WERI-Rb-1 (cell line): ENCODE measurements around the gene USP44.

Experiments
- DNase-seq: peaks from one replicate; pipeline ENCODE4 v3.0.0-alpha.2; 2020
- H3K27ac ChIP-seq: fragments of 250-450 bp; sonication (Bioruptor Pico); 2 replicates; pipeline ENCODE4 v1.5.1; 2020; ENCODE audit warnings: mild to moderate bottlenecking, moderate library complexity
- H3K27me3 ChIP-seq: fragments of 250-450 bp; sonication (Bioruptor Pico); 2 replicates; pipeline ENCODE4 v1.5.1; 2021; ENCODE audit warnings: mild to moderate bottlenecking, low read depth, moderate library complexity; ENCODE audit not compliant: insufficient read depth, severe bottlenecking
- H3K36me3 ChIP-seq: fragments of 250-450 bp; sonication (Bioruptor Pico); 2 replicates; pipeline ENCODE4 v1.5.1; 2020; ENCODE audit warnings: mild to moderate bottlenecking, moderate library complexity
- H3K4me3 ChIP-seq: 2 replicates; pipeline ENCODE4 v1.5.1; 2011; ENCODE audit warnings: low read depth, mild to moderate bottlenecking, control low read depth, low read length
- H3K9me3 ChIP-seq: fragments of 250-450 bp; sonication (Bioruptor Pico); 2 replicates; pipeline ENCODE4 v1.5.1; 2021; ENCODE audit warnings: mild to moderate bottlenecking, moderate library complexity; ENCODE audit not compliant: severe bottlenecking
- TF ChIP-seq, protein P1 (sequence below): IDR thresholded peaks from 2 replicates; pipeline ENCODE4 v1.5.1; 2011; ENCODE audit warnings: low read depth, mild to moderate bottlenecking, control low read depth, inconsistent platforms, low read length

USP44 gene

DNA sequence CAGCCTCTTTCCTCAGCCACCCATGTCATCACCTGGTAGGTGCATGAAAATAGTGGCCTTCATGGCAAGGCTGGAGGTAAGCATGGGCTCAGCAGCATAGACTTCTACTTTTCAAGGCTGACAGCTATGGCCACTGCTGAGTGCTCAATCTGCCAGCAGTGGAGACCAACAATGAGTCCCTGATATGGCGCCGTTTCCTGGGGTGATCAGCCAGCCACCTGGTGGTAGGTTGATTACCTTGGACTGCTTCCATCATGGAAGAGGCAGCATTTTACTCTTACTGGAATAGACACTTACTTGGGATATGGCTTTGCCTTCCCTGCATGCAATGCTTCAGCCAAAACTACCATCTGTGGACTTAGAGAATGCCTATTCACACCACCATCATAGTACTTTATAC lies 39.5 kb upstream of the USP44 start:
- no peak overlapping the region for H3K27ac ChIP-seq
- no peaks in the 10 kb centered on the region for H3K9me3 ChIP-seq
- TF ChIP-seq, protein P1, sequence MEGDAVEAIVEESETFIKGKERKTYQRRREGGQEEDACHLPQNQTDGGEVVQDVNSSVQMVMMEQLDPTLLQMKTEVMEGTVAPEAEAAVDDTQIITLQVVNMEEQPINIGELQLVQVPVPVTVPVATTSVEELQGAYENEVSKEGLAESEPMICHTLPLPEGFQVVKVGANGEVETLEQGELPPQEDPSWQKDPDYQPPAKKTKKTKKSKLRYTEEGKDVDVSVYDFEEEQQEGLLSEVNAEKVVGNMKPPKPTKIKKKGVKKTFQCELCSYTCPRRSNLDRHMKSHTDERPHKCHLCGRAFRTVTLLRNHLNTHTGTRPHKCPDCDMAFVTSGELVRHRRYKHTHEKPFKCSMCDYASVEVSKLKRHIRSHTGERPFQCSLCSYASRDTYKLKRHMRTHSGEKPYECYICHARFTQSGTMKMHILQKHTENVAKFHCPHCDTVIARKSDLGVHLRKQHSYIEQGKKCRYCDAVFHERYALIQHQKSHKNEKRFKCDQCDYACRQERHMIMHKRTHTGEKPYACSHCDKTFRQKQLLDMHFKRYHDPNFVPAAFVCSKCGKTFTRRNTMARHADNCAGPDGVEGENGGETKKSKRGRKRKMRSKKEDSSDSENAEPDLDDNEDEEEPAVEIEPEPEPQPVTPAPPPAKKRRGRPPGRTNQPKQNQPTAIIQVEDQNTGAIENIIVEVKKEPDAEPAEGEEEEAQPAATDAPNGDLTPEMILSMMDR: no peak
- no peak for DNase-seq
- H3K36me3 ChIP-seq: no peaks in the 10 kb centered on the region
- no peak overlapping the region for H3K4me3 ChIP-seq
- H3K27me3 ChIP-seq: no peaks in the 10 kb centered on the region

GRCh38 chr12:95583933-95584332 lies 32.7 kb upstream of the USP44 start:
- TF ChIP-seq, protein P1: no peak
- Histone ChIP-seq H3K4me3 (no peak overlapping the region), H3K27ac (no peak overlapping the region), H3K9me3 (no peaks in the 10 kb centered on the region), H3K36me3 (no peaks in the 10 kb centered on the region), H3K27me3 (no peaks in the 10 kb centered on the region)
- DNase-seq: no peak

DNA sequence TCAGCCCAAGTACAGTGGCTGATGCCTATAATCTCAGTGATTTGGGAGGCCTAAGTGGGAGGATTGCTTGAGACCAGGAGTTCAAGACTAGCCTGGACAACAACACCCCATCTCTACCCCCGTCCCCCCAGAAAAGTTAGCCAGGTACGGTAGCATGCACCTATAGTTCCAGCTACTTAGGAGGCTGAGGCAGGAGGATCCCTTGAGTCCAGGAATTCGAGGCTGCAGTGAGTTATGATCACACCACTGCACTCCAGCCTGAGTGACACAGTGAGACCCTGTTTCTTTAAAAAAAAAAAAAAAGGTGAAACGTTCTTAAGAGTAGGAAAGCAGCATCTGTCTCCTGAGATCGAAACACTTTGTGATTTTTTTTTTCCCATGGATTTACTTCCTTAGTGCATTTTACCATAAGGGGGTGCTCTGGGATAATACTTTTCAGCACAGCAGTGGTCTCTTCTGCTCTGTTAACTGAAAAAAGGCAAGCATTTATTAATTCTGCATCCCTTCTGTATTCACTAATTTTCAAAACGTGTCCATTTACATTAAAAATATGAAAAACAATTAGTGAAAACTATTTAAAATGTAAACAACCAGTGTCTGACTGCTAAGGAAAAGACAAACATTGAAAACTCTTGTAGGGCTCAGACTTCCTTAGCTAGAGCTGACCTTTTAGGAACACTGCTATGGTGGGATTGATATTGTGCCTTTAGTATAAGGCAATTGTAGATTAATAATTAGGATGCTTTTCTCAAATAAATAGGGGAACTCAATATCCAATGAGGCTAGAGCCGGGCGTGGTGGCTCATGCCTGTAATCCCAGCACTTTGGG lies 31.2 kb upstream of the USP44 start:
- Histone ChIP-seq H3K4me3 (no peak overlapping the region), H3K27me3 (no peaks in the 10 kb centered on the region), H3K27ac (no peak overlapping the region), H3K9me3 (no peaks in the 10 kb centered on the region), H3K36me3 (no peaks in the 10 kb centered on the region)
- no peak for DNase-seq
- TF ChIP-seq, protein P1: peak; percentile 31; the same call in 1 of the 2 replicates

DNA sequence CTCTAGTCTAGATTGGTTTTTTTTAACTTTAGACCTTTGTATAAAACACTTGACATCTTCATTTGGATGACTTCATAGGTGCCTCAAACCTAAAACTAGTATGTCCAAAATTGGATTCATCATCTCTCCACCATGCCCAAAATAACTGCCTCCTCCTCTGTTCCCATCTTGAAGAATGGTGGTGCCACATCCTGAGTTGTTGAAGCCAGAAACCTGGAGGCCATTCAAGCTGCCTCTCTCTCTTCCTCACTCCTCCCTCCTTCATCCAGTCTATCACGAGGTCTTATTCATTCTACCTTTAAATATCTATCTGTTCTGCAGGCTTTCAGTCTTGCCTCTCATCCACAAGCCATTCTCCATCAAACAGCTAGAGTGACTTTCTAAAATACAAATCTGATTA lies 26.5 kb upstream of the USP44 start:
- Histone ChIP-seq H3K4me3 (no peak overlapping the region), H3K27ac (no peak overlapping the region), H3K36me3 (no peaks in the 10 kb centered on the region), H3K9me3 (no peaks in the 10 kb centered on the region), H3K27me3 (no peaks in the 10 kb centered on the region)
- TF ChIP-seq, protein P1: no peak
- DNase-seq: no peak

GRCh38 chr12:95574799-95575452 lies 23.6 kb upstream of the USP44 start:
- H3K27ac ChIP-seq: no peak overlapping the region
- H3K27me3 ChIP-seq: no peaks in the 10 kb centered on the region
- no peaks in the 10 kb centered on the region for H3K36me3 ChIP-seq
- DNase-seq: no peak
- H3K4me3 ChIP-seq: no peak overlapping the region
- no peaks in the 10 kb centered on the region for H3K9me3 ChIP-seq
- TF ChIP-seq, protein P1: peak; percentile 48
